Activated CD8-positive, alpha-beta T cell treated with anti-CD3 and anti-CD28 coated beads, Interleukin-2, amount 10 ng/mL, durations not matched to agents 7 days and 5 days (primary cell): ENCODE measurements around the gene PRKD2. TPM values are rescaled to one million over a fixed set of nuclear protein-coding genes. Genes with fewer than 3 reads are reported as not detected.

Experiments used
- ATAC-seq: fragments of 150-1000 bp; cut with Tn5 transposase; one replicate; pipeline ENCODE4 v1.10.0; 2021; ENCODE audit warnings: moderate library complexity
- CTCF ChIA-PET: fragments of 350-600 bp; sonication (Branson Sonifier 250); formaldehyde crosslinking; loops from one replicate; lab custom pipeline; 2021; ENCODE audit warnings: antibody characterized with exemption; lab: Charles Lee
- POLR2A ChIA-PET: fragments of 350-600 bp; sonication (Branson Sonifier 250); formaldehyde crosslinking; loops from one replicate; lab custom pipeline; 2021; ENCODE audit warnings: antibody characterized with exemption; lab: Charles Lee
- DNase-seq: peaks from one replicate; pipeline ENCODE4 v3.0.0-alpha.2; 2020
- H3K27ac Mint-ChIP-seq: one replicate; pipeline ENCODE4 v1.8.0; 2021; ENCODE audit warnings: mild to moderate bottlenecking, mixed read lengths
- H3K27me3 Mint-ChIP-seq: one replicate; pipeline ENCODE4 v1.8.0; 2021; ENCODE audit warnings: low read depth, mixed read lengths
- H3K36me3 Mint-ChIP-seq: one replicate; pipeline ENCODE4 v1.8.0; 2021; ENCODE audit warnings: low read depth, mixed read lengths
- H3K4me1 Mint-ChIP-seq: one replicate; pipeline ENCODE4 v1.8.0; 2021; ENCODE audit warnings: low read depth, mixed read lengths
- H3K4me3 Mint-ChIP-seq: one replicate; pipeline ENCODE4 v1.8.0; 2021; ENCODE audit warnings: mild to moderate bottlenecking, mixed read lengths
- H3K9me3 Mint-ChIP-seq: one replicate; pipeline ENCODE4 v1.8.0; 2022; ENCODE audit warnings: mixed read lengths; ENCODE audit not compliant: insufficient read depth
- total RNA-seq, 2 experiments: library from RNA; stranded (reverse); gene quantifications; one replicate each; pipeline ENCODE4 v1.2.3, GENCODE V29; 2021

PRKD2 gene
- total RNA-seq, 2 experiments from 2014 or later, result 161 to 166 TPM

GRCh38 chr19:46639358-46640182, 77.3 kb downstream of the PRKD2 start:
- no peak overlapping the region for H3K27ac Mint-ChIP-seq
- peaks cover 13% of the 10 kb centered on the region for H3K27me3 Mint-ChIP-seq
- CTCF ChIA-PET, result interaction anchor here (0.7 to 1.1 kb wide), 9 partner anchors 8 to 123 kb away, joined by 3 read pairs; no protein-coding TSS in a partner anchor
- ATAC-seq (no peak), DNase-seq (peak; percentile 68)
- peaks cover 14% of the 10 kb centered on the region for H3K4me1 Mint-ChIP-seq
- POLR2A ChIA-PET, result interaction anchor here (0.5 to 1.2 kb wide), 2 partner anchors 110 to 1745 kb away, joined by 3 to 4 read pairs; no protein-coding TSS in a partner anchor
- H3K4me3 Mint-ChIP-seq, result no peak overlapping the region
- H3K36me3 Mint-ChIP-seq, result no peaks in the 10 kb centered on the region
- H3K9me3 Mint-ChIP-seq, result no peaks in the 10 kb centered on the region

DNA sequence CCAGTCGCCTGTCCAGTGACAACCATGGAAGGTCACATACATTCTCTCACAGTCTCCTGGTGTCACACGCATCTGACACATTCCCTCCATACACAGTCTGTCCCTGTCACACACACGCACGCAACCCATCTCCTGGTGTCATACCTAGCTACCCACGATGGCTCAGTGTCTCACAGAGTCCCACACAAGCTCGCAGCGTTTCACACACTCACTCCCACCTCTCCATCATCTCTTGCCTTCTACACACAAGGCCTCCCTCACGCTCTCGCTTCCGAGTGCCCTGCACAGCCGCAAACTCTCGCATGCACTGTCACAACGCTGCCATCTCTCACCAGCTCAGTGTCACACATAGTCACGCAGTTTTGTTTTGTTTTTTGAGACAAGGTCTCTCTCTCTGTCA, 79.7 kb downstream of the PRKD2 start:
- Mint-ChIP-seq H3K4me1 (peaks cover 29% of the 10 kb centered on the region), H3K27ac (no peak overlapping the region), H3K4me3 (no peak overlapping the region), H3K27me3 (peaks cover 10% of the 10 kb centered on the region), H3K9me3 (no peaks in the 10 kb centered on the region), H3K36me3 (no peaks in the 10 kb centered on the region)
- no peak for ATAC-seq
- ChIA-PET CTCF (interaction anchor here (0.7 to 2.2 kb wide), 7 partner anchors 11 to 77 kb away, joined by 3 to 21 read pairs (median 5); partner anchors contain the start of gene DACT3), POLR2A (interaction anchor here (1.0 kb wide), 2 partner anchors 17 to 36 kb away, joined by 3 to 4 read pairs; partner anchors contain the start of gene CALM3)
- no peak for DNase-seq

- DNase-seq (no peak), ATAC-seq (no peak)
- no peak within 1 kb of the TSS for H3K27ac Mint-ChIP-seq
- H3K27me3 Mint-ChIP-seq, result peaks cover 6% of the 10 kb centered on the region
- CTCF ChIA-PET, result interaction anchor here (1.5 to 2.2 kb wide), 3 partner anchors 15 to 26 kb away, joined by 5 to 21 read pairs (median 15); partner anchors contain the start of gene DACT3
- H3K36me3 Mint-ChIP-seq, result no peaks in the 10 kb centered on the region
- H3K4me1 Mint-ChIP-seq, result peaks cover 29% of the 10 kb centered on the region
- no peaks in the 10 kb centered on the region for H3K9me3 Mint-ChIP-seq
- H3K4me3 Mint-ChIP-seq, result peak within 1 kb of the TSS; percentile 10
- POLR2A ChIA-PET, result no interaction called here
These were observed 80.8 kb downstream of the PRKD2 start, which contains the start of gene GNG8 for GRCh38 chr19:46635920-46636761. TSS of gene GNG8 (minus strand) at chr19:46636202. CDS start at chr19:46634682, 1,520 bp downstream.

GRCh38 chr19:46634656-46635218, 82.2 kb downstream of the PRKD2 start:
- H3K36me3 Mint-ChIP-seq, result no peaks in the 10 kb centered on the region
- peak overlapping the region; percentile 39 for H3K4me3 Mint-ChIP-seq
- H3K27ac Mint-ChIP-seq, result no peak overlapping the region
- no peak for ATAC-seq
- POLR2A ChIA-PET, result interaction anchor here (0.6 to 2.7 kb wide), 3 partner anchors 18 to 111 kb away, joined by 3 to 14 read pairs (median 4); no protein-coding TSS in a partner anchor
- H3K9me3 Mint-ChIP-seq, result no peaks in the 10 kb centered on the region
- no peak for DNase-seq
- H3K4me1 Mint-ChIP-seq, result peaks cover 27% of the 10 kb centered on the region
- H3K27me3 Mint-ChIP-seq, result peaks cover 2% of the 10 kb centered on the region
- CTCF ChIA-PET, result interaction anchor here (1.0 to 15.9 kb wide), 4 partner anchors 18 to 106 kb away, joined by 3 to 245 read pairs (median 18); partner anchors contain the start of gene DACT3

DNA sequence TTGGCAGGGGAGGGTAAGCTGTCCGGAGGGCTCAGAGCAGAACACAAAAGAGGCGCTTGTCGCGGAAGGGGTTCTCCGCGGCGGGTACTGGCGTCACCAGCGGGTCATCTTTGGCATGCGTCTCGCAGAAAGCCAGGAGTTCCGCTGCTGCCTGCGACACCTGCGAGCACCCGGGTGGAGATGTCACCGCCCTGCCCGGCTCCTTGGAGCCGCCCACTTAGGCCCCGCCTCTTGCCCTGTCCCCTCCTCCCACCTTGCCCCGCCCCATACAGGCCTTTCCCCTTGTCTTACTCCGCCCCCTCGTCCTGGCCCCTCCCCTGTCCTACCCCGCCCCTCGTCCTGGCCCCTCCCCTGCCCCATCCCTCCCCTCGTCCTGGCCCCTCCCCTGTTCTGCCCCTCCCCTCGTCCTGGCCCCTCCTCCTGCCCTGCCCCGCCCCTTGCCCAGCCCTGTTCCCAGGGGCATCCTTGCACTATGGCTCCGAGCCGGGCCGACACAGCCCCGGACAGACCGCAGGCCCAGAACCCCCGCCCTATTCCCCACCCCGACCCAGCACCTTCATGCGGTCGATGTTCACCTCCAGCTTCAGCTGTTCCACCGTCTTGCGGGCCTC, 82.8 kb downstream of the PRKD2 start:
- Mint-ChIP-seq H3K36me3 (no peaks in the 10 kb centered on the region), H3K27ac (peak overlapping the region; percentile 81), H3K9me3 (no peaks in the 10 kb centered on the region), H3K4me3 (peak overlapping the region; percentile 73), H3K4me1 (peaks cover 27% of the 10 kb centered on the region), H3K27me3 (peaks cover 2% of the 10 kb centered on the region)
- peak; percentile 96 for DNase-seq
- CTCF ChIA-PET, result interaction anchor here (1.0 to 15.9 kb wide), 6 partner anchors 10 to 115 kb away, joined by 3 to 245 read pairs (median 4); partner anchors contain the start of gene DACT3
- POLR2A ChIA-PET, result interaction anchor here (1.3 to 2.7 kb wide), 4 partner anchors 10 to 23 kb away, joined by 4 to 14 read pairs (median 9); partner anchors contain the start of gene PTGIR
- ATAC-seq, result peak; percentile 70

GRCh38 chr19:46633130-46633529, 83.8 kb downstream of the PRKD2 start:
- H3K4me1 Mint-ChIP-seq, result peaks cover 36% of the 10 kb centered on the region
- H3K4me3 Mint-ChIP-seq, result peak overlapping the region; percentile 73
- H3K36me3 Mint-ChIP-seq, result no peaks in the 10 kb centered on the region
- H3K27me3 Mint-ChIP-seq, result peaks cover 2% of the 10 kb centered on the region
- POLR2A ChIA-PET, result interaction anchor here (1.0 to 2.7 kb wide), 6 partner anchors 9 to 32 kb away, joined by 3 to 14 read pairs (median 7); partner anchors contain the start of genes CALM3 and PTGIR
- CTCF ChIA-PET, result interaction anchor here (1.1 to 15.9 kb wide), 6 partner anchors 9 to 116 kb away, joined by 3 to 245 read pairs (median 4); partner anchors contain the start of gene DACT3
- no peak for ATAC-seq
- peak overlapping the region; percentile 81 for H3K27ac Mint-ChIP-seq
- H3K9me3 Mint-ChIP-seq, result no peaks in the 10 kb centered on the region
- no peak for DNase-seq

- Mint-ChIP-seq H3K27me3 (peaks cover 2% of the 10 kb centered on the region), H3K4me1 (peaks cover 41% of the 10 kb centered on the region), H3K36me3 (no peaks in the 10 kb centered on the region), H3K4me3 (no peak overlapping the region), H3K27ac (no peak overlapping the region), H3K9me3 (no peaks in the 10 kb centered on the region)
- DNase-seq (no peak), ATAC-seq (no peak)
- CTCF ChIA-PET, result interaction anchor here (0.7 to 15.9 kb wide), 5 partner anchors 8 to 122 kb away, joined by 3 to 245 read pairs (median 3); partner anchors contain the start of gene DACT3
- POLR2A ChIA-PET, result interaction anchor here (1.2 to 3.3 kb wide), 4 partner anchors 13 to 30 kb away, joined by 3 to 21 read pairs (median 6); no protein-coding TSS in a partner anchor
These were observed 85.4 kb downstream of the PRKD2 start for GRCh38 chr19:46631481-46631880.

- Mint-ChIP-seq H3K36me3 (no peaks in the 10 kb centered on the region), H3K9me3 (no peaks in the 10 kb centered on the region), H3K27ac (no peak overlapping the region), H3K4me1 (peaks cover 40% of the 10 kb centered on the region), H3K4me3 (no peak overlapping the region), H3K27me3 (peaks cover under 1% of the 10 kb centered on the region)
- POLR2A ChIA-PET, result interaction anchor here (1.0 to 3.3 kb wide), 4 partner anchors 9 to 29 kb away, joined by 3 to 21 read pairs (median 6); no protein-coding TSS in a partner anchor
- CTCF ChIA-PET, result interaction anchor here (0.7 to 15.9 kb wide), 4 partner anchors 9 to 123 kb away, joined by 3 to 245 read pairs (median 17); partner anchors contain the start of gene DACT3
- no peak for ATAC-seq
- no peak for DNase-seq
These were observed 86.2 kb downstream of the PRKD2 start for GRCh38 chr19:46630586-46631205.

GRCh38 chr19:46629546-46630025, 87.3 kb downstream of the PRKD2 start:
- H3K27ac Mint-ChIP-seq, result no peak overlapping the region
- H3K36me3 Mint-ChIP-seq, result no peaks in the 10 kb centered on the region
- H3K4me3 Mint-ChIP-seq, result no peak overlapping the region
- H3K9me3 Mint-ChIP-seq, result no peaks in the 10 kb centered on the region
- ATAC-seq, result no peak
- ChIA-PET POLR2A (interaction anchor here (1.1 to 3.3 kb wide), 2 partner anchors 11 to 31 kb away, joined by 3 to 21 read pairs; partner anchors contain the start of gene DACT3), CTCF (interaction anchor here (1.3 to 15.9 kb wide), 3 partner anchors 13 to 100 kb away, joined by 3 to 245 read pairs (median 13); partner anchors contain the start of gene DACT3)
- peaks cover 46% of the 10 kb centered on the region for H3K4me1 Mint-ChIP-seq
- no peak for DNase-seq
- no peaks in the 10 kb centered on the region for H3K27me3 Mint-ChIP-seq
